ENCODE data around the gene MYL10.
"Not testable (repeated sequence)": the region's sequence is repeated elsewhere in the genome, so short reads cannot be mapped to it uniquely, and the experiment has no call there.

MYL10 gene

DNA sequence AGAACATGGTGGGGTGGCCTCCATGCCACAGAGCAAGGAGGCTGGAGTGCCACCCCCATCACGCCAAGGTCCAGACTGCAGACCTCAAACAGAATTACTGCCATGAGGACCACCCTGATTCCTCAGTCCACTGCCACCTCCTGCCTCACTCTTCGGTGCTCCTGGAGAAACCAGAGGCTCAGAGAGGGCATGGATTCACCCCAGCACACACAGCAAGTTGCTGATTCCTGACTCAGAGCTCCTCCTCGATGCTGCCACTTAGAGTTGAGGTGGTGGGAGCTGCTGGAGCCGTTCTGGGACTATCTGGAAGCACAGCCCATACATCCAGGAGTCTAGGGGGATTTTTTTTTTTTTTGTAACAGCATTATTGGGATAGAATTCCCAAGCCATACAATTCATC, 22.0 kb upstream of the MYL10 start:
- DNase-seq (ENCODE audit: low read depth in 2 of 2): no peak

DNA sequence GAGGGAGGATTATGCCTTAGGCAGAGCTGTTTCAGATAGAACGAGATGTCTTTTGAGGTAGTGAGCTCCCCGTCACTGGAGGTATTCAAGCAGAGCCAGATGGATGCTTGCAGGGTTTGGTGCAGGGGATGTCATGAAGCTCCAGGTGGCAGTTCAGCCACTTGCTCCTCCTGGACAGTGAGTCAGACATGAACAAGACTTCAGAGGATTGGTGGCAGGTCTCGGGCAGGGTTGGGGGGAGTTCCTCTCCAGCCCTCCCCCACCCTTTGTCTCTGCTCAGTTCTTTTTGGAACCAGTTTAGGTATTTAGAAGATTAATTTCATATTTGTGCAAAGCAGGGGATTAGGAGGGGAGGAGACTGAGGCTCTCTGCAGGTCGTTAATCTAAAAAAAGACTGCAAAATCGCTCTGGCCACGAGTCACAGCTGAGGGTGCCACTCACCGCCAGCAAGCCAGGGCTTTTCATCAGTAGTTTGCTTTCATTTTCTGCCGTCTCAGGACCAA, 21.5 kb upstream of the MYL10 start:
- DNase-seq (ENCODE audit: low read depth in 2 of 2): no peak

- DNase-seq (ENCODE audit: low read depth in 2 of 2): not testable (repeated sequence)
Observed at GRCh38 chr7:101647876-101648275, 18.8 kb upstream of the MYL10 start.

DNA sequence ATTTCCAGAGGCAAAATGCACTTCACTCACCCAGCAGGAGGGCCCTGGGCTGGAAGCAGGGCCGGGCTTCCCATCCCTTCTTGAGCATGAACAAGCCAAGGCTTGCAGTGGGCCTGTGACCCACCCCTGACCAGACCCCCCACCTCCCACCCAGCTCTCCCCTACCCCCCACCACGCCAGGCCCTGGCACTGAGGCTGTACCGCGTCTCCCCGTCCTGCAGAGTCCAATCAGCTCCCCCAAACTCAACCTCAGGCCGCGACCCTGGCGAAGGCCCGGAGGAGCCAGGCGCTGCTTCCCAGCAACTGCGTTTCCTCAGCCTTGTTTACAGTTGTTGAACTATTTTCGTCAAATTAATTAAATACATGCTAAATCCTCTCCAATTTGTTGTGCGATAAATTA, 16.9 kb upstream of the MYL10 start:
- DNase-seq (ENCODE audit: low read depth in 2 of 2): no peak

- no peak for DNase-seq (ENCODE audit: low read depth in 2 of 2)
Observed at GRCh38 chr7:101644879-101645278, 15.8 kb upstream of the MYL10 start.

- not testable (repeated sequence) for DNase-seq (ENCODE audit: low read depth in 2 of 2)
Observed at GRCh38 chr7:101639127-101639526, 10.0 kb upstream of the MYL10 start.

DNA sequence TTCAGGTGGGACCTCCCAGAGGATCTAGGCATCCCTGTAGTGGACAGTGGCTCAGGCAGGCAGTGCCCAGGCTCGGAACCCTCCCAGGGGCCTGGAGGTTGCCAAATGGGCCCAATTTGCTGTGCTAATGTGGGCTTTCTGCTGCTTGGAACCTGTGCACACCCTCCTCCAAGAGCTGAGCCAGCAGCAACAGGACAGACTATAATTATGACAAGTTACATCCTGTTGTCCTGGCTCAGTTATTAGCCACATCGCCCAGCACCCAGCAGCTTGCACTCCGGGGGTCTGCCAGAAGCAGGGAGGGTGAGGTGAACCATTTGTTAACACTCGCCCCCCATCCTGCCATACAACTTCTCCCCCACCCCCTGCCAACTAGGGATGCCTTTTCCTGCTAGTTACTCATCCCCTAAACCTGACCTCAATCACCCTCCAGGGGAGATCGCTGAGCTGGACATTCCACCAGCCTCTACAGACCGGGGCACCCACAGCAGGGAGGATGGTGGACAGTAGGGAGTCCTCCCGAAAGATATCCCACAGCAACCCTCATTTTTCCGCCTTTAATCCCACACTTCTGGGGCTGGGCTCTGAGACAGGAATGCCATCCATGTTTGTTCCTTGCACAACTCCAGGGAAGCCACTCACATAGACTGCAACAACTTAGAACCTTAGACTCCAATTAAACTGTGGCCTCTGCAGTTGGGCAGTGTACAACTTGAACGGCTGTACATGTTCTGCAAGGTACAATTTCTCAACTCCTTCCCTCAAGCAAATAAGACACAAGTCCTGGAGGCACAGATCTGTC, 7.9 kb upstream of the MYL10 start:
- no peak for DNase-seq (ENCODE audit: low read depth in 2 of 2)

- no peak for DNase-seq (ENCODE audit: low read depth in 2 of 2)
Observed at GRCh38 chr7:101635484-101635883, 6.4 kb upstream of the MYL10 start.

- DNase-seq (ENCODE audit: low read depth in 2 of 2): no peak
Observed at GRCh38 chr7:101634196-101634717, 5.2 kb upstream of the MYL10 start.

GRCh38 chr7:101633511-101633910, 4.4 kb upstream of the MYL10 start:
- DNase-seq (ENCODE audit: low read depth in 2 of 2): no peak

DNA sequence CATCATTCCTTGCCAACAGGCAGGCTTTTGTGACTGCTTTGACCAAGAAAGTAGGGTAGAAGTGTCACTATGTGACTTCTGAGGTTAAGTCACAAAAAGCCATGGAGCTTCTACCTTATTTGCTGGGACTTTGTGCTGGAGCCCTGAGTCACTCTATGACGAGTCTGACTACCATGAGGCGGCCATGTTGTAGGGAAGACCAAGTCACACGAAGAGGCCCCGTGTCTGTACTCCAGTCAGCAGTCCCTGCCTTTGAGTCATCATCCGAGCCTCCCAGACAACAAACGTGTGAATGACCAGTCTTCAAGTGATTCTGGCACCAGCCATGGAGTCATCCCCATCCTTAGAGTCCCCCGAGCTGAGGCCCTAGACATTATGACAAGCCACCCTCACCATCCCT, 3.5 kb upstream of the MYL10 start:
- DNase-seq (ENCODE audit: low read depth in 2 of 2): no peak

- DNase-seq (ENCODE audit: low read depth in 2 of 2): no peak
Observed at GRCh38 chr7:101631224-101631714, 2.2 kb upstream of the MYL10 start.

GRCh38 chr7:101630591-101630990, 1.5 kb upstream of the MYL10 start:
- no peak for DNase-seq (ENCODE audit: low read depth in 2 of 2)

DNA sequence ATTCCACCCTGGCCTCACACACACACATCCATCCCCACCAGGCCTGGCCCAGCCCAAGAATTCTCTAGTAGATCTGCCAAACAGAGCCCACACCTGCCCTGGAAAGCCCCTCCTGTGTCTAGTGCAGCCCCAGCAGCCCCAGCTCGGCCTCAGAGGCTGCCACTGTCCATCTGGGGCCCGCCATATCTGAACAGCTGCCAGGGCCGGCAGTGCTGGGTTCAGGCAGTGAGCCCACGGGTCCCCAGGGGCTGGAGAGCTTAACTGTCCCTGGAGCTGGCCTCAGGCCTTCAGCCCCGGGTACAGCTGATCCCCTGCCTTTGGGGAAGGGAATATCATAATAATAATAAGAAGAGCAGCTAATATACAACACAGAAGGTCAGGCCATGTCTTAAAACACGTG, 574 bp downstream of the MYL10 start:
- no peak for DNase-seq (ENCODE audit: low read depth in 2 of 2)

GRCh38 chr7:101626758-101627157, 2.3 kb downstream of the MYL10 start:
- no peak for DNase-seq (ENCODE audit: low read depth in 2 of 2)

DNA sequence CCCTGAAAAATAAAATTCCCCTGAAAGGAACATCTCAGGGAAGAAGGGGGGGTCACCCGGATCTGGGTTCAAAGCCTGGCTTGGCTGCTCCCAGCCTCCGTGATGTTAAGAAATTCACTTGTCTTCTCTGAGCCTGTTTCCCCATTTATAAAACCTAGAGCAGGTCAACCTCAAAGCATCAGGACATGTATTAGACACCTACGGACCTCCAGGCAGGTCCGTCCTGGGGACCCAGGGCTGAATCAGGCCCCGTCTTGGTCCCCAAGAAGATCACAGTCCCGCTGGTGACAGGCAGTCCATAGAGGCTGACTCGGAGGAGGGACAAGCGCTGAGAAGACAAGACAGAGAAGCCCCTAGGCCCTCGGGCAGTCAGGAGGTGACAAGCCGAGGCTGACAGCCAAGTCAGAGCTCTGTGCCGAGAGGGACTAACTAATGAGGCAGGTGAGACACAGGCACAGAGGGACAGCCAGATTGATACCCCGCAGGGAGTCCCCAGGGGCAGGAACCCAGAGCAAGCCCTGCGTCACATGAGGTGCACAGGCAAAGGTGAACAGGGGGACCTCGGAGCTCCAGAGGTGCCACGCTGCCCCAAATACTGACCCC, 2.9 kb downstream of the MYL10 start:
- DNase-seq (ENCODE audit: low read depth in 2 of 2): no peak

GRCh38 chr7:101625031-101625791, 3.9 kb downstream of the MYL10 start:
- DNase-seq (ENCODE audit: low read depth in 2 of 2): no peak

DNA sequence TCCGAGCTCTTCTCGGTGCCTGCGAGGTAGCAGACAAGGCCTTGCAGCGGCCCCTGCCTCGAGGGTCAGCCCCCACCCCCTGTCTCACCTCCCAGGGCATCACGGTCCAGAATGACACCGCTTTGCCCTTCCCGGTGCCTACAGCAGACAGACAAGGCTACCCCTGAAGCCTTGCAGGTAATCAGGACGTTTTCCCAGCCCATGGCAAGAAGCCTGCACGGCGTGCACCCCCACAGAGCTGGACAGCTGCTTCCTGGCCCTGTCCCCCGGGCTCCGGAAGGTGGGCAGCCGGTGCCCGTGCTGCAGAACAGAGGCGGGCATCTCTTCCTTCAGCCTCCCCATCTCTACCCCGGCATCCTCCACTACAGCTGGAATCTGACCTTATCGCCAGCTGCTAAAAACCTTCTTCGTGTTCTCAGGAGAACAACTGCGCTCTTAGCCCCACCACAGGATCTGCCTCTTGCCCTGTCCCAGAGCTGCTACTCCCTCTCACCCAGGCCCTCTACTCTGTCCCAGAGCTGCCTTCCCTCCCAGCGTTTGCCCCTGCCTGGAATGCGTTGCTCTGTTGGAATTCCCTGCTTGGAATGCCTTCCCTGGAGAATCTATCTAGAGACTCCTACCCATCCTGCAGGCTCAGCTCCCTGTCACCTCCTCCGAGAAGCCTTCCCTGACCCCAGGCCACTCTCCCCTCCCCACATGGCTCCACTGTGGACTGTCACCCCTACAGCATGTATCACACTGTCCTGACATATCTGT, 4.7 kb downstream of the MYL10 start:
- DNase-seq (ENCODE audit: low read depth in 2 of 2): no peak

DNA sequence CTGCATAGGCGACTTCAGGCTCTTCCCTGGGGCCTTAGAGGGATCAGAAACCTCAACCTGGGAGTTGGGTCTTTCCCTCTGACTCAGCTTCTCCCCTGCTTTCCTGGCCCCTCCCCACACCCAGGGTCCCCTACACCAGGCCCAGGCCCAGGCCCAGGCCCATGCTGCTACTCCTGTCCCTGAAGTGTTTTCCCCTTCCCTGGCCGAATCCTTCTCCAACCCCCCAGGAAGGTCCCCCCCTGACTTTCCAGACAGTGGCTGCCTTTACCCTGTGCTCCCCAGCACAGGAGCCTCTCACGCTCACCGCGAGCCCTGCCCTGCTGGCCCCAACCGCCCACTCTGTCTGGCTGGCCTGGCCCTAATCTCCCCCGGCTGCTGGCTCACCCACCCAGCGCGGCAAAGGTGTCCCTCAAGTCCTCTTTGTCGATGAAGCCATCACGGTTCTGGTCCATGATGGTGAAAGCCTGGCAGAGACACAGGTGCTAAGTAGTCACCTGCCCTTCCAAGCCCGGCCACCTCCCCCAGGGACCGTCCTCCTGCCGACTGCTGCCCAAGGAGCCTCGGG, 6.4 kb downstream of the MYL10 start:
- no peak for DNase-seq (ENCODE audit: low read depth in 2 of 2)

DNA sequence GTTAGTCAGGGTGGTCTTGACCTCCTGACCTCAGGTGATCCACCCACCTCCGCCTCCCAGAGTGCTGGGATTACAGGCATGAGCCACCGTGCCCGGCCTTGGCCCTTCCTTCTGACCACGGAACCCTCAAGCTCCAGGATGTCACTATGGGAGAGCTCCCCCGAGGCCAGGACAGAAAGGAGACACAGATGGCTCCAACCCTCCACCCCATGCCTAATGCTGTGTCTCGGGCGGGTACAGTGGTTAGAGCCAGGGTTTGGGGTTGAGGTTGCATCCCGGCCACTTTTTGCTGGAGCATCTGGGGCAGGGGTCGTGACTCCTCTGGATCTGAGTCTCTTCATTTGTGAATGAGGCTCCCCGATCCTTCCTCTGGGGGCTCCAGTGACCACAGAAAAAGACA, 8.1 kb downstream of the MYL10 start:
- DNase-seq (ENCODE audit: low read depth in 2 of 2): no peak

DNA sequence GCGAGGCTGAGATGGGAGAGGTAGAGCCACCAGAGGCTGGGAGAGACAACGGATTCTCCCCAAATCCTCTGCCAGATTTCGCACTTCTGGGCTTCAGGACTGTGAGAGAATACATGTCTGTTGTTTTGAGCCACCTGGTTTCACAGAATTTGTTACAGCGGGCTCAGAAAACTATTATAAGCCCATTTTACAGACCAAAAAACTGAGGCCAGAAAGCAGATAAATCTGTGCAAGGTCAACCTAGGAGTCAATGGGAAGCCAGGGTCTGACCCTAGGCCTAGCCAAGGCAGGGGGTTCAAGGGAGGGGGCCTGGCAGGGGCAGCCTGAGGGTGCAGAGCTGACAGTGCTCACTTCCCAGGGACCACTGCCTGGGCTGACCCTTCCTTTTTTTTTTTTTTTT, 8.7 kb downstream of the MYL10 start:
- no peak for DNase-seq (ENCODE audit: low read depth in 2 of 2)

Data from stimulated activated CD8-positive, alpha-beta memory T cell treated with anti-CD3 and anti-CD28 coated beads, Interleukin-15, amount 100 ng/mL, for 4 hours (primary cell).